GM15510 (cell line): ENCODE data around the gene ATG7.

ENCODE experiments used
- POLR2A ChIP-seq: IDR thresholded peaks from 3 replicates; pipeline ENCODE4 v1.6.1; 2011; ENCODE audit warnings: borderline replicate concordance; ENCODE audit not compliant: insufficient read length; ENCODE audit errors: extremely low read depth

The ATG7 gene

DNA sequence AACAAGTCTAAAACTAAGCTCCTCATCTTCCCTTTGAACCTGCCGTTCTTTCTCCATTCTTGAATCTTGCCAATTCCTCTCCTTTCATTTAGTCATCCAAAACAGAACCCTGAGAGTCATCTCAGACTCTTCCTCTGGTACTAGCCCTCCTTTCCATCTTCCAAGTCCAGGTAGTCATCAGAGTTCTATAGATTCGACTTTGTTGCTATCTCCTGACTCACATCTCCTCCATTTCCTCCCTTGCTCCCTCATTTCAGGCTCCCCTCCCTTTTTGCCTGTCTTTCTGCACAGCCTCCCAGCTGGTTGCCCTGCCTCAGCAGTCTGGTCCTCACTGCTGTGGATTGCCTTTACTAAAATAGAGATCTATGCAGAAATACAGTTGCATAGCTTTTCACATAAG, 4.7 kb downstream of the ATG7 start:
- TF ChIP-seq POLR2A: no peak

DNA sequence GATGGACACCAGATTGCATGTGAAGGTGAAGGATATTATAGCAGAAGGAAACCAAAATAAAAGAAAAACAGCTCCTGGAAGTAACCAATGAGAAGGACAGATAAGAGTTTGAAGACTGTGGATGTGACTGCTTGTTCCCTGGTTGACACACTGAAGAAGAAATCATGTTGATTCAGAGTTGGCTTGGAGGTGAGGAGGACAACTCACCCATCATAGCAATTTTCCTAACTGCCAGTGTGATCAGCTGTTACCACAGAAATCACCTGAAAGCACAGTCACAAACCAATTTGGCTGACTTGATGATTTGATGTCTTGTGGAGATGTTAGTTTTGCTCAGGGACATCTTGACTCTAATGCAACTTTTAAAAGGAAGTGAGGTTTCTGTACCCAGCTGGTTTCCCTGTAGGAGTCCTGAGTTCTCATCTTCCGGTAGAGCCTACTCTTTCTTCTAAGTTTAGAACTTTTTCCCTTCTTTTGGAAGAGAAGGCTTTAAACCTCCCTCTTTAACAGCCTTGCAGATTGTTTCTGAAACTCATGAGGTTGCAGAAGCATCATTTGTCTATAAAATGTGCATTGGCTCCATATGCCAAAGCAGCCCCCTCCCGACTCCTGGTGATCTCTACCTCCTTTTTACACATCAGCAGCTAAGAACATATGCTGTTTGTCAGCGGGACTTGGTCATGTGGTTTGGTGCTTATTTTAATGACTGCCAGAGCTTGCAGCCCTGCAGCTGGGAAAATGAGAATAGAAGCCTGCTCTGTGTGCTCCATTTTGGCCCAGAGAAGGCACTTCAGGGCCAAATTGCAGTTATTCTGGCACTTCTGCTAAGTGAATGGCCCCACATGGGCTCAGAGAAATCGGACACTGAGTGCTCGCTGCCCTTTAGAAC, 10.3 kb downstream of the ATG7 start:
- TF ChIP-seq POLR2A: no peak

DNA sequence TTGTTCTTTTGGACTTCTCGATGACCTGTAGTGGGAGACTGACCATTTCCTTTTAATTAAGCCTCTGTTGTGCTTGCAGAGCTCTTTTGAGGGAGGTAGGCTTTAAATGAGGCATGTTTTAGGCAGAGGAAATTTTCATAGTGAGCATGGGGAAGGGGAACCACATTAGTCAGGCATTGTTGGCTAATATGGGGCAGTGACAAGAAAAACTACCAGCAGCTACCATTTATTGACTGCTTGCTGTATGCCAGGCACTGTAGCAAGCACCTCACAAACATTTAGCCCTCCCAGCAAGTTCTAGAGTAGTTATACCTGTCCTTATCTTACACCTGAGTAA, 10.9 kb downstream of the ATG7 start:
- TF ChIP-seq POLR2A: no peak

DNA sequence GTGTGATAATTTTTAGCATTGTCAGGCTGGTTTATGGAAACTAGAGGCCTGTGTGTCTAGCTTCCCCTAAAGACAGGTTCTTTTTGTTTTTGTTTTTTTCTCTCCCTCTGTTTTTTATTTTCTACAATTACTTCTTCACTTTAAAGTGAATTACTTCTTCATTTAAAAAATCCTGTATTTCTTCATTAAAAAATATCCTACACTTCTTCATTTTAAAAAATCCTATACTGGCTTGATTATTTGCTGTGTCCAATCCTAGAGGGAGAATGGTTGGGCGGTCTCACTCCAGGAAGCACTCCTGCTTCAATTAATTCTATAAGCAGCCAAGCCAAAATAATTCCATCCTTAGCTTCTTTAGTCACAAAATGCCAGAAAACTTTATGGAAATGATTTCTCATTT, 11.8 kb downstream of the ATG7 start:
- no peak for TF ChIP-seq POLR2A

DNA sequence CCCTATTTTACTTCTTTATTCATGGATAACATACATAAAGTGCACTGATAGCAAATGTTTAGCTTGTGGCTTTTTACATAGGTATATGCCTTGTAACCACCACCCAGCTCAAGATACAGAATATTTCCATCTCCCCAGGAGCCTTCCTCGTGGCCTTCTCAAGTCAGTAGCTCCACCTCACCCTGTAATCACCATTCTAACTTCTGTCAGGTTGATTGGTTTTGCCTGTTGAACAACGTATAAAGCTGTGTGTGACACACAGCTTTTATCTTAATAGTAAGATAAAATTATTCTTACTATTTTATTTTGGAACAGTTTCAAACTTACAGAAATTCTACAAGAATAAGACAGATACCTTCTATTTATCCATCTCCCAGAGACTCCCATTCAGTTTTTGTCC, 13.3 kb downstream of the ATG7 start:
- TF ChIP-seq POLR2A: no peak

DNA sequence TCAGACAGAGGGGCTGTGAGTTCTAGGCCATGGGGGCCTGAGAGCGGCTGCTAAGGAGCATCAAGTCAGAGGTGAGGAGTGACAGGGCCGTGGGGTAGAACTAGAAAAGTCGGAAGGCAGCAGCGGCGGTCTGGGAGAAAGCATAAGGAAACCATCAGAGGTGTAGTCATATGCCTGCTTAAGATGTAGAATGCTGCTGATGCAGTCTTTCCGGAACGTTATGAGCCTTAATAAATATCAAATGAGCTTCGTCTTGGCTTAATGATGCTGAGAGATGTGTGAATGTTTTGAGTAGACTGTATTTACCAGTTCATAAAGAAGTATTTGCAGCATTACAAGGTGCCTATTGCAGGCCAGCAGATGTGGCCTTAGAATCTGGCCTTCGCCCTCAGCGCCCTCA, 15.2 kb downstream of the ATG7 start:
- no peak for TF ChIP-seq POLR2A

DNA sequence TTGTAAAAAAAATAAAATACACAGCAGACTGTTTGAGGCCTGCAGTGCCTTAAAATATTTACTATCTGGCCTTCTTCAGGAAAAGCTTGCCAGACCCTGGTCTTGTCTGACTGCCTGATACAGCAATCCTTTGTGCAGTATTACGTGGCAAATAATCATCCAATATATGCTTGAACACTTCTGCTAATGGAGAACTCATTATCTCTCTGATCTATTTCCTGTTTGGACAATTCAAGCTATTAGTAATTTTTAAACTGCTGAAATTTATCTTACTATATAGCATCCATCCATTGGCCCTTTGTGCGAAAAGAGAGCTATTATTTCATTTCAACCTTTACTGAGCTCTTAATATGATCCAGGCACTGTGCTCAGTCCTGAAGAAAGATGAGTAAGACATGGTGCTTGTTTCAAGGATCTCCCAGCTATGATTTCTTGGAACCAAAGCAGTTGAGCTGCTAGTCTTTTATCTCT, 15.9 kb downstream of the ATG7 start:
- no peak for TF ChIP-seq POLR2A

DNA sequence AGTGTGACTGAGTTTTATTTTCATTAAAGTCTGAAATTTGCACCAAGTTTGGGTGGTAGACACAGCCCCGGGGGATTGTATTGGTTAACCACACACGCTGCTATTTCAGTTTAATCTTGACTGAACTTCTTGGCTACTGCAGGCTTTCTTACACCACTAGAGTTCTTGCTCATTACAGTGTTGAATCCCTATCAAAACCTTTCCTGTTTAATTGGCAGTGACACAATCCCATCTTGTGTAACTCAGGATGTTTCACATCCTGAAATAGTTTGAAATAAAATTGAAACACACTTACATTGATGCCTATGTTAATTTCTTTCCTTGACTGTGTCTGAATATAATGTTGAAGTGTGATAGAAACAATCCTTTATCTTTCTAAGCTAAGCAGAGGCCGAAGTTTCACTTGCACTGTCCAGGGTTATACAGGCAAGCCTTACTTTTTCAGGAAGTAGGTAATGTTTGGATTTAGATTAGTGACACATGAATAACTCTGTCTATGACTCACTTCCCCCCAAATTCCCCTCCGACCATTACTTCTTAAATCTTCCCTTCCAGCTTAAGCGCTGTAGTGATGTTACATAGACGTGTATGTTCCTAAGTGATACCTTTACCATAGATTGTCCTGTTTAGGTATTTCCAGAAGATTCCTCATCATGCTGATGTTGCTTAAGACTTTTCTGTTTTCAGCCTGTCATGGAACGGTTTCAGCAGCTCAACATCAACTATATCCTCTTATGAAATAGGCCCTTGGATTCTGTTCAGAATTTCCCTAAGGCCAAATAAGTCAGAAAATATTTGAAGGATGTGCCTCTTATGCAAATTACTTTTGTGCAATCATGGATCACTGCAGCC, 16.8 kb downstream of the ATG7 start:
- no peak for TF ChIP-seq POLR2A

DNA sequence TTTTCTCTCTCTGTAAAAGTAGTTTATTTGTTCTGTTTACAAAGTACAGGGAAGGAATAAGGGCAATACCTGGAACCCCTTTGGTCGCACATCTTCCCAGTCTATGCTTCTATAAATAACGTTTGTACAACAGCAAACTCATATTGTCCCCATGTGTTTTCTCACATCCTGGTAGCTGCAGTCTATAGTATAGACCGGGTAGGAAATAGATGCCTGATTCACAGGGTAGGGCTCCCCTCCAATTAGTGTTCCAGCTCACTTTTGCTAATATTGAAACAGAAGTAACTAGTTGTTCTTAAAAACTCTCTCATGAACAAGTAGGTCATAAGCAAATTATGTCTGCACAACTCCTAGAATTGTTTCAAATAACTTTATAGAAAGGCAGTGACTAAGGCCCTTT, 17.7 kb downstream of the ATG7 start:
- TF ChIP-seq POLR2A: no peak

DNA sequence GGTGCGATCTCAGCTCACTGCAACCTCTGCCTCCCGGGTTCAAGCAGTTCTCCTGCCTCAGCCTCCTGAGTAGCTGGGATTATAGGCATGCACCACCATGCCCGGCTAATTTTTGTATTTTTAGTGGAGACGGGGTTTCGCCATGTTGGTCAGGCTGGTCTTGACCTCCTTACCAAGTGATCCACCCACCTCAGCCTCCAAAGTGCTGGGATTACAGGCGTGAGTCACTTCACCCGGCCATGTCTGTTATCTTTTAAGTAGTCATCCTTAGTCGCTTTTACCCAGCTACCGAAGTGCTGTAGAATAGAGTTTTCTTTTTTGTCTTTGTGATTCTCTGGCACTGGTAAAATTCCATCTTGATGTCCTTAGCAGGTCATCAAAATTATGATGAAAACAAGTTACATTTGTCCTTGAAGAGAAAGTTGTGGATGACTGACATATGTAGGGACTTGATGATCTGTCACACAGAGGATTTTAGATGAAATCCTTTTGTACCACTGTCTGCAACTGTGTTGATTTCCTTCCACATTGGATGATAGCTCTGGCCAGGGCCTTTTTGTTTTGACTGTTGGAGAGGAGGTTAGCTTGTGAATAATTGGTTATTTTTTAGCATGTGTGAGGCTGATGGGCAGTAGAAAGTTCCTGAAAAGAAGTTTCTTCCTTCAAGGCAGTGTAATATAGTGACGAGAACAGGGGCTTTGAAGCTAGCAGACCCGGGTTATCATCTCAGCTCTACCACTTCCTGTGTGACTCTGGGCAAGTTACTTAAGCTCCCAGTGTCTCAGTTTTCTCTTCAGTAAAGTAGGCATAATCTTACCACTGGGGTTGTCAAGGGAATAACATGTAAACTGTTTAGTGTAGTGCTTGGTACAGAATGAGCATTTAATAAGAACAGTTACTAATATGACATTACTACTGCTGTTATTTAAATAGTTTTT, 18.8 kb downstream of the ATG7 start:
- TF ChIP-seq POLR2A: no peak

DNA sequence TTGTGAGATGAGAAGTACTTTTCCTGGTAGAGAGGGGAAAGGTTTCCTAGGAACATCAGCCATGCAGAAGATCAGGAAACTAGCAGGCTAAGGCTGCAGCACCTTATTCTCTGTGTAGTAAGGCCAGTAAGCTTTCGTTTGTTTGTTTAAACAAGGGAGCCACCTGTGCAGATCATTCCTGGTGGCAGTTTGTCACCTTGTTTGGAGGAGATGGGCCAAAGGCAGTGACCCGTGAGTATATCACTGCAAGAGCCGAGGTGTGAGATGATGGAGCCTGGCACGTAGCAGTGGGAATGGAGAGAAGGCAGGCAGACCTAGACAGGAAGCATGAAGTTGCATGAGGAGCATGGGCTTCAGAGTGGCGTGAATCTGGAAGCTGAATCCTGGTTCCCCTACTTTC, 19.6 kb downstream of the ATG7 start:
- no peak for TF ChIP-seq POLR2A

DNA sequence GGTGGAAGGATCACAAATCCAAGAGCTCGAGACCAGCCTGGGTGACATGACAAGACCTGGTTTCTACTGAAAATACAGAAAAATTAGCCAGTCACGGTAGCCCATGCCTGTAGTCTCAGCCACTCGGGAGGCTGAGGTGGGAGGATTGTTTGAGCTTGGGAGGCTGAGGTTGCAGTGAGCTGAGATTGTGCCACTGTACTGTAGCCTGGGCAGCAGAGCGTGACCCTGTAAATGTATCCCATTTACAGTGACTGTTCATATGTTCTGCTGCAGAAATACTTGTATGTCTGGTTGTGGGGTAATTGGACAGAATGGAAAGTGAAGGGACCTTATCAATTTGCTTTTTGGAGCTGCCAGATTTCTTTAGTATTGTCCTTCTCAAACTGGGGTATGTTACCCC, 24.9 kb downstream of the ATG7 start:
- TF ChIP-seq POLR2A: no peak

DNA sequence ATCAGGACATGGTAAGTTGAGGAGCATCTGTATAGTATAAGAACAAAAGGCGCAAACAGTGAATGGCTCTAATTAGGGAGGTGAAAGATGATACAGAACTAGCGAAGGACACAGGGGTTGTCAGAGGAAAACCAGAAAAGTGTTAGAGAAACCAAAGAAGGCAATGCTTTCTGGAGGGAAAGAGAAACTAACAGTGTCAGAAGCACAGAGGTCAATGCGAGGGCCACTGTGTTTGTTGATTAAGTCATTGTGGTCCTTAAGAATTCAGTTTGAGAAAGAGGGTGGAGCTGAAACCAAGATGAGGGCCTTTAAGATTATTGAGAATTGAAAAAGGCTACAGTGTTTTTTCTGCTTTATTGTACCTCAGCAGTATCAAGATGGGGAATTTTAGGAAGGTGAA, 28.8 kb downstream of the ATG7 start:
- TF ChIP-seq POLR2A: no peak

DNA sequence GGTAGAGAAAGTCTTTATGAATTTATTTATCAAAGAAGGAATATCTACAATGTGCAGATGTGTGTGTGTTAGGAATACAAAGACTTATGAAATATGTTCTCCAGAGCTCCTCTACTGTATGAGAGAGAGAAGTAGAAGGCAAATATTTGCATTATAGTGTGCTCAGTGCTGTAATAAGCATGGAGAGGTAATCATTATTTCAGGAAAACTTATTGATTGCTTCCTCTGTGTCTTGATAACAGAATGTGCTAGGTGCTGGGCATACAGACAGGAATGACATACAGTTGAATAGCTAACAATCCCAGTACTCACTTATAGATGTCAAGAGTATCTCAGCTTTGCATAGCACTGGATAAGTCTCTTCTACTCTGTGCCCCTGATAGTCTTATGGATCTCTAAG, 30.2 kb downstream of the ATG7 start:
- no peak for TF ChIP-seq POLR2A

DNA sequence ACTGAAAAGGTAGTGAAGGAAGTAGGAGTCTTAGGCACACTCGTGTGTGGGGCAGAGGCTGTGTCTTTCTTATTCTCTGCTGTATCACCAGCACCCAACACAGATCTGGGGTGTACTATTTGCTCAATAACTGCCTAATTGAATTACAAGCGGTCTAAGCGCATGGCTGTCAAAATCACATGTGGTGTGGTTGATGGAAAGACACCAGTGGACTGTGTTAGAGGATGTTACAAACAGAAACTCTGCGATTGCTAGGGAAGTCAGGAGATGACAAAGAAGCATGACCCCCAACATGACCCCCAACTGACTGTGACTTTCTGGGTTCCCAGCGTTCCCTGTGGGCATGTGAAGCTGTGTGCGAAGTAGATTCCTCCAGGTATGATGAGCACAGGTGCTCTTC, 32.0 kb downstream of the ATG7 start:
- TF ChIP-seq POLR2A: no peak

DNA sequence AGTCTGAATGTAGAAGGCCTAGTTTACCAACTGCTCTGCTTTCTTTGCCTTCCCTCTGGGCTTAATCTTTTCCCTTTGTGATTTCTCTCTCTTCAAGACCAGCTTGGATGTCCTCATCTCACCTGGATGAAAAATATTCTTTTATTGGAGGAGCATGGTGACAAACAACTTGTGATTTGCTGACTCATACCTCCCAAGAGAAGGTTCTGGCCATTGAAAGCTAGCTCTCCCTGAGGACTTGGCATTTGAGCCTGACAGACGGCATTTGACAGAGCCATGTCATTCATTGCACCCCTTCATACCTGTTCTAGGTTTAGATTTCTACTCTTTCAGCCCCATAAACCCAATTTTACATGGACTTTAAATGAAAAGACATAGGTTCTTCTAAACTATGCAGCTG, 33.3 kb downstream of the ATG7 start:
- no peak for TF ChIP-seq POLR2A
